HCT116 (cell line): ENCODE measurements around the gene MRPS34. TPM values are rescaled to one million over a fixed set of nuclear protein-coding genes. Genes with fewer than 3 reads are reported as not detected.

Experiments
- ATAC-seq: fragments of 200-7000 bp; cut with Tn5 transposase; 2 replicates; pipeline ENCODE4 v1.9.1; 2020; ENCODE audit warnings: mild to moderate bottlenecking, moderate library complexity
- BruUV-seq: library from RNA; stranded (reverse); fragments of 400-500 nt; replicated peaks from 2 replicates; lab custom pipeline; 2021; lab: Mats Ljungman, UMichigan
- CTCF ChIA-PET: fragments of 300-600 bp; sonication (Branson Sonifier 250); formaldehyde crosslinking; loops from one replicate; lab custom pipeline; 2021; ENCODE audit warnings: antibody characterized with exemption; lab: Charles Lee
- POLR2A ChIA-PET: fragments of 300-600, 350-600 bp; sonication (Branson Sonifier 250); formaldehyde crosslinking; loops from one replicate; lab custom pipeline; 2021; ENCODE audit warnings: antibody characterized with exemption; lab: Charles Lee
- RAD21 ChIA-PET, 2 experiments: fragments of 300-600 bp; sonication (Branson Sonifier 250); formaldehyde crosslinking; loops; one replicate each; lab custom pipeline; 2023; ENCODE audit warnings: low total read pairs in 2 of 2; ENCODE audit not compliant: uncharacterized antibody in 2 of 2, unreplicated experiment in 2 of 2, low non-redundant PET in 1 of 2; lab: Charles Lee
- DNase-seq: peaks from one replicate; pipeline ENCODE4 v3.0.0-alpha.2; 2010; ENCODE audit warnings: low read depth, low spot score
- H2AFZ ChIP-seq: fragments of 200-600 bp; shearing (Covaris generic), sonication (generic); 2 replicates; pipeline ENCODE4 v1.6.1; 2017; ENCODE audit warnings: low read depth, mixed run types, mixed read lengths, antibody characterized with exemption, low read length; ENCODE audit not compliant: poor library complexity, severe bottlenecking
- H3K27ac ChIP-seq: 2 replicates; pipeline ENCODE4 v1.5.1; 2012; ENCODE audit warnings: low read depth, low read length
- H3K27me3 ChIP-seq: fragments of 200-600 bp; sonication (generic); 2 replicates; pipeline ENCODE4 v1.6.1; 2016; ENCODE audit warnings: mixed run types, low read length, mixed read lengths; ENCODE audit not compliant: insufficient read depth
- H3K36me3 ChIP-seq, 2 experiments: fragments of 200-500 bp in 1 of 2; fragments of 200-600 bp in 1 of 2; sonication (Bioruptor generic) in 1 of 2; sonication (generic) in 1 of 2; 2 replicates each; pipeline versions ENCODE4 v1.5.1 to v1.6.1; 2014 to 2016; ENCODE audit warnings: low read length in 2 of 2, inconsistent platforms in 1 of 2, mixed read lengths in 1 of 2, mixed run types in 1 of 2; ENCODE audit not compliant: insufficient read depth in 2 of 2, control insufficient read depth in 1 of 2
- H3K4me1 ChIP-seq, 2 experiments: fragments of 200-600 bp in 1 of 2; sonication (generic) in 1 of 2; 2 replicates each; pipeline versions ENCODE4 v1.5.1 to v1.6.1; 2012 to 2017; ENCODE audit warnings: low read length in 2 of 2, inconsistent platforms in 1 of 2, mild to moderate bottlenecking in 1 of 2, mixed read lengths in 1 of 2, mixed run types in 1 of 2, moderate library complexity in 1 of 2; ENCODE audit not compliant: insufficient read depth in 2 of 2, control insufficient read depth in 1 of 2
- H3K4me2 ChIP-seq: fragments of 200-600 bp; sonication (generic); 2 replicates; pipeline ENCODE4 v1.6.1; 2017; ENCODE audit warnings: mixed run types, low read length, mixed read lengths
- H3K4me3 ChIP-seq, 2 experiments: fragments of 200-600 bp in 1 of 2; sonication (generic) in 1 of 2; replicated peaks in 1 of 2; 2 replicates each; pipeline ENCODE4 v1.5.1; 2011 to 2016; ENCODE audit warnings: low read length in 2 of 2, control low read depth in 1 of 2, low read depth in 1 of 2, mild to moderate bottlenecking in 1 of 2, mixed read lengths in 1 of 2, mixed run types in 1 of 2
- H3K79me2 ChIP-seq: fragments of 200-600 bp; sonication (generic); 2 replicates; pipeline ENCODE4 v1.6.1; 2017; ENCODE audit warnings: mild to moderate bottlenecking, mixed run types, low read length, moderate library complexity, mixed read lengths; ENCODE audit not compliant: insufficient read depth
- H3K9ac ChIP-seq: fragments of 200-600 bp; sonication (generic); 2 replicates; pipeline ENCODE4 v1.6.1; 2016; ENCODE audit warnings: low read length, mixed read lengths
- H3K9me2 ChIP-seq: fragments of 200-600 bp; sonication (generic), shearing (Covaris generic); 2 replicates; pipeline ENCODE4 v1.6.1; 2017; ENCODE audit warnings: mixed run types, mild to moderate bottlenecking, moderate library complexity; ENCODE audit not compliant: insufficient read depth
- H3K9me3 ChIP-seq, 2 experiments: fragments of 200-500 bp in 1 of 2; fragments of 200-600 bp in 1 of 2; sonication (Bioruptor generic) in 1 of 2; sonication (generic) in 1 of 2; 2 replicates each; pipeline ENCODE4 v1.6.1; 2014 to 2017; ENCODE audit warnings: low read length in 2 of 2, mixed read lengths in 2 of 2, inconsistent platforms in 1 of 2, low read depth in 1 of 2, mild to moderate bottlenecking in 1 of 2, mixed run types in 1 of 2, moderate library complexity in 1 of 2; ENCODE audit not compliant: control insufficient read depth in 1 of 2, insufficient read depth in 1 of 2
- H4K20me1 ChIP-seq: fragments of 200-600 bp; sonication (generic), shearing (Covaris generic); 2 replicates; pipeline ENCODE4 v1.6.1; 2017; ENCODE audit warnings: mixed run types, mild to moderate bottlenecking, moderate library complexity; ENCODE audit not compliant: insufficient read depth
- ATF3 ChIP-seq: IDR thresholded peaks from 2 replicates; pipeline ENCODE4 v1.6.1; 2012
- CBX3 ChIP-seq: IDR thresholded peaks from 2 replicates; pipeline ENCODE4 v1.6.1; 2012; ENCODE audit warnings: low read depth
- CEBPB ChIP-seq: IDR thresholded peaks from 2 replicates; pipeline ENCODE4 v1.6.1; 2012; ENCODE audit warnings: low read depth
- EGR1 ChIP-seq: IDR thresholded peaks from 2 replicates; pipeline ENCODE4 v1.6.1; 2012; ENCODE audit warnings: low read depth
- EZH2 ChIP-seq: fragments of 200-600 bp; sonication (generic); IDR thresholded peaks from 2 replicates; pipeline ENCODE4 v1.6.1; 2017; ENCODE audit warnings: antibody characterized with exemption, mixed run types
- EZH2phosphoT487 ChIP-seq: fragments of 200-600 bp; IDR thresholded peaks from 2 replicates; pipeline ENCODE4 v1.6.1; 2018; ENCODE audit warnings: antibody characterized with exemption, borderline replicate concordance
- FOSL1 ChIP-seq: IDR thresholded peaks from 2 replicates; pipeline ENCODE4 v1.6.1; 2012; ENCODE audit warnings: low read depth
- JUND ChIP-seq: IDR thresholded peaks from 2 replicates; pipeline ENCODE4 v1.6.1; 2012
- POLR2AphosphoS5 ChIP-seq: IDR thresholded peaks from 2 replicates; pipeline ENCODE4 v1.6.1; 2011; ENCODE audit warnings: mild to moderate bottlenecking, low read depth, low read length, moderate library complexity
- RAD21 ChIP-seq: IDR thresholded peaks from 2 replicates; pipeline ENCODE4 v1.6.1; 2012; ENCODE audit warnings: low read depth, mild to moderate bottlenecking
- REST ChIP-seq: IDR thresholded peaks from 2 replicates; pipeline ENCODE4 v1.6.1; 2012; ENCODE audit warnings: low read depth
- SIN3A ChIP-seq: IDR thresholded peaks from 2 replicates; pipeline ENCODE4 v1.6.1; 2012; ENCODE audit warnings: low read depth
- SRF ChIP-seq: IDR thresholded peaks from 2 replicates; pipeline ENCODE4 v1.6.1; 2012; ENCODE audit warnings: low read depth
- TCF7L2 ChIP-seq: IDR thresholded peaks from 2 replicates; pipeline ENCODE4 v1.7.0; 2011; ENCODE audit warnings: borderline replicate concordance, inconsistent platforms; ENCODE audit not compliant: insufficient read depth, insufficient read length; ENCODE audit errors: extremely low read depth
- YY1 ChIP-seq: IDR thresholded peaks from 2 replicates; pipeline ENCODE4 v1.6.1; 2011; ENCODE audit warnings: low read length, low read depth, moderate library complexity, mild to moderate bottlenecking; ENCODE audit not compliant: insufficient replicate concordance; ENCODE audit errors: extremely low read depth
- ZFX ChIP-seq: fragments of 450-650 bp; IDR thresholded peaks from 2 replicates; pipeline ENCODE4 v1.6.1; 2017
- ZNF274 ChIP-seq: fragments of 200-500 bp; sonication (Bioruptor generic); IDR thresholded peaks from 2 replicates; pipeline ENCODE4 v1.6.1; 2014; ENCODE audit warnings: mild to moderate bottlenecking, low read depth, low read length, inconsistent platforms
- intact Hi-C: fragments of 100-400 bp; cut with micrococcal nuclease; formaldehyde crosslinking; loops from 2 replicates; pipeline ENCODE4 v1.10.0; 2022
- total RNA-seq: library from RNA; stranded (reverse); gene quantifications from one replicate; pipeline ENCODE4 v1.2.1, GENCODE V29; 2021; ENCODE audit not compliant: unreplicated experiment
- TF ChIP-seq, protein P1 (sequence below): IDR thresholded peaks from 2 replicates; pipeline ENCODE4 v1.6.1; 2012

MRPS34 gene
- total RNA-seq, 1 experiment from 2014 or later, result 200 TPM

DNA sequence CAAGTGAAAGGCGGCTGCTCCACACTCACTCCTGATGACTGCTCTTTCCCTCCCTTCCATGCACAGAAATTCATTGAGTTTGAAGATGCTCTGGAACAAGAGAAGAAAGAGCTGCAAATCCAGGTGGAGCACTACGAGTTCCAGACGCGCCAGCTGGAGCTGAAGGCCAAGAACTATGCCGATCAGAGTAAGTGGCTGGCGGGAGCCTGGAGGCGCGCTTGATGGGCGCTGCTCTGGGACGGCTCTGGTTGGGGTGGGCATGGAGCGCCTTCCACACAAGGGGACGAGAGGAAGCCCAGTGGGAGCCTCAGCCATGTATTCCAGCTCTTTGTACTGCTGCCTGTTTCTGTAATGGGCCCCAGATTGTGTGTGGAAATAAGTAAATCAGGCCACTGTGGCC is 48.4 kb downstream of the MRPS34 start:
- intact Hi-C loops, result no loop called here
- CTCF ChIA-PET, result interaction anchor here (1.3 kb wide), 1 partner anchor 9 kb away, joined by 4 read pairs; no protein-coding TSS in a partner anchor
- H3K79me2 ChIP-seq, result peaks cover 46% of the 10 kb centered on the region

More for the DNA sequence above, 48.4 kb downstream of the MRPS34 start:
- Histone ChIP-seq H3K9me2 (no peaks in the 10 kb centered on the region), H3K4me2 (no peak overlapping the region), H3K27me3 (no peaks in the 10 kb centered on the region), H3K27ac (no peak overlapping the region), H3K4me1 (peaks cover 38 to 47% of the 10 kb centered on the region in 2 experiments), H3K4me3 (no peak overlapping the region), H3K9me3 (no peaks in the 10 kb centered on the region), H3K36me3 (peaks cover 0 to 6% of the 10 kb centered on the region in 2 experiments; a peak in 2 of 4 replicates), H2AFZ (no peak overlapping the region), H4K20me1 (no peaks in the 10 kb centered on the region; the same call in 1 of the 2 replicates), H3K9ac (no peak overlapping the region)
- BruUV-seq, result no TSS peak
- ChIA-PET POLR2A (no interaction called here), RAD21 (no interaction called here)
- ATAC-seq (no peak), DNase-seq (no peak)
- TF ChIP-seq, protein P1, sequence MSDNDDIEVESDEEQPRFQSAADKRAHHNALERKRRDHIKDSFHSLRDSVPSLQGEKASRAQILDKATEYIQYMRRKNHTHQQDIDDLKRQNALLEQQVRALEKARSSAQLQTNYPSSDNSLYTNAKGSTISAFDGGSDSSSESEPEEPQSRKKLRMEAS, result no peak
- no peak for TF ChIP-seq FOSL1
- no peak for TF ChIP-seq EZH2phosphoT487
- TF ChIP-seq CEBPB, result no peak
- no peak for TF ChIP-seq JUND
- no peak for TF ChIP-seq ZNF274
- TF ChIP-seq ZFX, result no peak
- no peak for TF ChIP-seq SIN3A
- TF ChIP-seq EZH2, result no peak
- no peak for TF ChIP-seq ATF3
- TF ChIP-seq RAD21, result no peak
- no peak for TF ChIP-seq POLR2AphosphoS5
- TF ChIP-seq CBX3, result no peak
- TF ChIP-seq REST, result no peak
- no peak for TF ChIP-seq SRF
- TF ChIP-seq TCF7L2, result no peak
- TF ChIP-seq YY1, result no peak
- TF ChIP-seq EGR1, result no peak
